HFFc6 (cell line): Measurements from ENCODE around the gene SLC10A3. TPM values are rescaled to one million over a fixed set of nuclear protein-coding genes. Genes with fewer than 3 reads are reported as not detected.
A peak's percentile ranks its signal among the peaks of the same experiment; 100 is the strongest.

Source experiments
- DNase-seq: peaks from one replicate; pipeline ENCODE4 v3.0.0-alpha.2; 2018
- H3K27ac Mint-ChIP-seq: 2 replicates; pipeline ENCODE4 v1.8.0; 2020; ENCODE audit warnings: mild to moderate bottlenecking, mixed read lengths
- H3K27me3 Mint-ChIP-seq: 2 replicates; pipeline ENCODE4 v1.8.0; 2021; ENCODE audit warnings: mild to moderate bottlenecking, moderate library complexity, mixed read lengths; ENCODE audit not compliant: insufficient read depth
- H3K36me3 Mint-ChIP-seq: 2 replicates; pipeline ENCODE4 v1.8.0; 2021; ENCODE audit warnings: low read depth, mixed read lengths
- H3K4me1 Mint-ChIP-seq: 2 replicates; pipeline ENCODE4 v1.8.0; 2020; ENCODE audit warnings: low read depth, mixed read lengths
- H3K4me3 Mint-ChIP-seq: 2 replicates; pipeline ENCODE4 v1.8.0; 2020; ENCODE audit warnings: mild to moderate bottlenecking, moderate library complexity, mixed read lengths
- H3K9me3 Mint-ChIP-seq: 2 replicates; pipeline ENCODE4 v1.8.0; 2020; ENCODE audit warnings: mild to moderate bottlenecking, mixed read lengths
- total RNA-seq, 6 experiments: library from RNA; stranded (reverse); fragmentation: NEBNext Ultra II Directional; extraction: Animal tissue kit (Norgen Biotek cat#: 25700); gene quantifications; 2 replicates in 1 of 6; 3 replicates in 5 of 6; pipeline ENCODE4 v1.2.3, GENCODE V29; 2021
- TF ChIP-seq, protein P1 (sequence below): fragments of 200-600 bp; sonication (generic); IDR thresholded peaks from 2 replicates; pipeline ENCODE4 v1.5.0; 2021; ENCODE audit warnings: antibody characterized with exemption, mild to moderate bottlenecking

Gene SLC10A3
- total RNA-seq, 6 experiments from 2014 or later = 34.6 to 46.5 (median 37.7) TPM

DNA sequence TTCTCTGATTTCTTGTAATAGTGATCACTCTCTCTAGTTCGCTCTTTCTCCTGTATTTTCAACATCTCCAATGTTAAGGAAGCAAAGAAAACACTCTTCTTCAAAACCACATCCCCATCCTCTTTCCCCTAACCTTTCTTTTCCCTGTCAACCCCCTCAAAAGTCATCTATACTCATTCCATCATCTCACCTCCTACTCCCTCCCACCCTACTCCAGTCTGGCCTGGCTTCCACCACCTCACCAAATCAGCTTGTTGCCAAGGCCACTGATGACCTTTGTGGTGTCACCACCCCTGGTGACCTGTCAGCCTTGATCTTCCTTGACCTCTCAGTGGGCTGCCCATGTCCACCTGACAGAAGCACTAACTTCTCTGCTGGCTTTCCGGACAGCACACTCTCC lies 23.3 kb upstream of the SLC10A3 start:
- H3K27ac Mint-ChIP-seq = no peak overlapping the region
- no peaks in the 10 kb centered on the region for H3K27me3 Mint-ChIP-seq
- DNase-seq = no peak
- no peaks in the 10 kb centered on the region for H3K9me3 Mint-ChIP-seq
- H3K36me3 Mint-ChIP-seq = peaks cover 25% of the 10 kb centered on the region
- TF ChIP-seq, protein P1, sequence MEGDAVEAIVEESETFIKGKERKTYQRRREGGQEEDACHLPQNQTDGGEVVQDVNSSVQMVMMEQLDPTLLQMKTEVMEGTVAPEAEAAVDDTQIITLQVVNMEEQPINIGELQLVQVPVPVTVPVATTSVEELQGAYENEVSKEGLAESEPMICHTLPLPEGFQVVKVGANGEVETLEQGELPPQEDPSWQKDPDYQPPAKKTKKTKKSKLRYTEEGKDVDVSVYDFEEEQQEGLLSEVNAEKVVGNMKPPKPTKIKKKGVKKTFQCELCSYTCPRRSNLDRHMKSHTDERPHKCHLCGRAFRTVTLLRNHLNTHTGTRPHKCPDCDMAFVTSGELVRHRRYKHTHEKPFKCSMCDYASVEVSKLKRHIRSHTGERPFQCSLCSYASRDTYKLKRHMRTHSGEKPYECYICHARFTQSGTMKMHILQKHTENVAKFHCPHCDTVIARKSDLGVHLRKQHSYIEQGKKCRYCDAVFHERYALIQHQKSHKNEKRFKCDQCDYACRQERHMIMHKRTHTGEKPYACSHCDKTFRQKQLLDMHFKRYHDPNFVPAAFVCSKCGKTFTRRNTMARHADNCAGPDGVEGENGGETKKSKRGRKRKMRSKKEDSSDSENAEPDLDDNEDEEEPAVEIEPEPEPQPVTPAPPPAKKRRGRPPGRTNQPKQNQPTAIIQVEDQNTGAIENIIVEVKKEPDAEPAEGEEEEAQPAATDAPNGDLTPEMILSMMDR = no peak
- peaks cover 18% of the 10 kb centered on the region for H3K4me1 Mint-ChIP-seq
- peak overlapping the region; percentile 11; the same call in 1 of the 2 replicates for H3K4me3 Mint-ChIP-seq

DNA sequence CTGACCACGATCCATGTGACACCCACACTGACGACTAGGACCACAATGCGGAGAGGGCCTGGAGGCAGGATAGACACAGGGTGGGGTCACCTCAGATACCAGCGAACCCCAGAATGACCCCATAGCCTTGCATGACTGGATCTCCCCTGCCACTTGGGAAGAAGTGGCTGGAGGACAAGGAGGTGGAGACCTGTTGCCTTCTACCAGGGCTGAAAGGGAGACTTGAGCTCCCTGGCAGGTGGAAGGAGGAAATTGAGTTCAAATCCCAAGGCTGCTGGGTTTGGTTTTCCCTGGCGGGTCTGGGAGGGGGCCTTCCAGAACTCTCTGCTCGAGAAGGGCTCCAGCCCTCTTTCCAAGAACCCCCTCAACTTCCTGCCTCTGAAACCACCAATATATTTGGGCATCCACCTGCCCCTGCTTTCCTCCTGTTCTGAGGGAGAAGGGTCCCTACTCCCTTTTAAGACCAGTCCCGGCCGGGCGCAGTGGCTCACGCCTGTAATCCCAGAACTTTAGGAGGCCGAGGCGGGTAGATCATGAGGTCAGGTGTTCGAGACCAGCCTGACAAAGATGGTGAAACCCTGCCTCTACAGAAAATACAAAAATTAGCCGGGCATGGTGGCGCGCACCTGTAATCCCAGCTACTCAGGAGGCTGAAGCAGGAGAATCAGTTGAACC lies 22.6 kb upstream of the SLC10A3 start:
- Mint-ChIP-seq H3K4me3 (no peak overlapping the region), H3K27me3 (no peaks in the 10 kb centered on the region), H3K27ac (no peak overlapping the region), H3K4me1 (peaks cover 18% of the 10 kb centered on the region), H3K9me3 (no peaks in the 10 kb centered on the region), H3K36me3 (peaks cover 25% of the 10 kb centered on the region)
- no peak for DNase-seq
- TF ChIP-seq, protein P1 = no peak

DNA sequence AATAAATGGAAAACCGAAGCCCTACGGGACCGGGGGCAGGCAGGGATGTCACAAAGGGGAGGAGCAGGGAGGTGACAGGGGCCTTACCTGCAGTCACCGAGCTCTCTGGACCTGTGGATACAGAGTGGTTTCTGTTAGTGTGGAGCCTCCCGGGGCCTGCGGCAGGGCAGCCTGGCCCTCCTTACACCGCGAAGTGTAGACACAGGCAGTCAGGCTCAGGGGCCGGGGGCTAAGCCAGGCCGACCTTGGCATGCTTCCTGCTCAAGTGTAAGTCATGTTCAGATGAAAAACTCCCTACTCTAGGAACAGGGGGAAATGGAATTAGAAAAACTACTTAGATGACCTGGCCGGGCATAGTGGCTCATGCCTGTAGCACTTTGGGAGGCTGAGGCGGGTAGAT lies 21.3 kb upstream of the SLC10A3 start:
- no peak overlapping the region for H3K4me3 Mint-ChIP-seq
- peaks cover 1% of the 10 kb centered on the region; the same call in 1 of the 2 replicates for H3K27me3 Mint-ChIP-seq
- H3K27ac Mint-ChIP-seq = no peak overlapping the region
- H3K9me3 Mint-ChIP-seq = no peaks in the 10 kb centered on the region
- peaks cover 25% of the 10 kb centered on the region for H3K36me3 Mint-ChIP-seq
- peaks cover 18% of the 10 kb centered on the region for H3K4me1 Mint-ChIP-seq
- TF ChIP-seq, protein P1 = no peak
- no peak for DNase-seq

DNA sequence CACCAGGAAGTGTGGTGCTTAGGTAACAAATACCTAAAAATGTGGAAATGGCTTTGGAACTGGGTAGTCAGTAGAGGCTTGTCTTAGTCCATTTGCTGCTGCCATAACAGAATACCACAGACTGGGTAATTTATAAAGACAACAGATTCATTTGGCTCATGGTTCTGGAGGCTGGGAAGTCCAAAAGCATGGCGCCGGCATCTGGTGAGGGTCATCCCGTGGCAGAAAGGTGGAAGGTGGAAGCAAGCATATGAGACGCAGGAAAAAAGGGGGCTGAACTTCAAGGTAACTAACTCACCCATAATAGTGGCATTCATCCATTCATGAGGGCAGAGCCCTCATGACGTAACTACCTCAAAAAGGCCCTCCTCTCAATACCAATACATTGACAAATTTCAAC lies 19.0 kb upstream of the SLC10A3 start:
- peaks cover 24% of the 10 kb centered on the region for H3K36me3 Mint-ChIP-seq
- H3K9me3 Mint-ChIP-seq = no peaks in the 10 kb centered on the region
- H3K27me3 Mint-ChIP-seq = peaks cover 2% of the 10 kb centered on the region; the same call in 1 of the 2 replicates
- no peak for DNase-seq
- peaks cover 17% of the 10 kb centered on the region for H3K4me1 Mint-ChIP-seq
- H3K27ac Mint-ChIP-seq = no peak overlapping the region
- TF ChIP-seq, protein P1 = no peak
- no peak overlapping the region for H3K4me3 Mint-ChIP-seq

DNA sequence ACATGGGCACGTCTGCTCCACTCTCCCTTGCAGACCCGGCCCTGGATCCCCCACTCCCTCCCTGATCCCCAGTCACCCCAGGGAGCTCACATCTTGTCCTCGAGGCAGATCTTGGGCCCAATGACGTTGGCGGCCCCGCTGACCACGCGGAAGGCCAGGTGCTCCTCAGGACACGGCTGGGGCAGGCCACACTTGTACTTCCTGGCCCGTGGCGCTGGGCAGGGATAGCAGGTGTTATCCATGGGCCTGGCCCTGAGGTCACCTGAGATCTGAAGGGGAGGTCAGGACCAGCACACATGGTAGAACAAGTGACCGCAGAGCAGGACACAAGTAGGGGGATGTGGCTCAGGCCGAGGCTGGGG lies 17.9 kb upstream of the SLC10A3 start:
- H3K27ac Mint-ChIP-seq = no peak overlapping the region
- no peak for DNase-seq
- H3K4me3 Mint-ChIP-seq = no peak overlapping the region
- peaks cover 2% of the 10 kb centered on the region; the same call in 1 of the 2 replicates for H3K27me3 Mint-ChIP-seq
- H3K9me3 Mint-ChIP-seq = no peaks in the 10 kb centered on the region
- H3K36me3 Mint-ChIP-seq = peaks cover 18% of the 10 kb centered on the region
- TF ChIP-seq, protein P1 = no peak
- H3K4me1 Mint-ChIP-seq = peaks cover 10% of the 10 kb centered on the region
